NCI-H2081 treated with DMSO at 0.1 percent for 48 hours (cell line): ENCODE measurements around the gene UGT1A6.
"Not testable (repeated sequence)": the region's sequence is repeated elsewhere in the genome, so short reads cannot be mapped to it uniquely, and the experiment has no call there.

Source experiments
- DNase-seq: peaks from one replicate; lab custom pipeline; 2025; lab: John Stamatoyannopoulos, UW

Gene UGT1A6

DNA sequence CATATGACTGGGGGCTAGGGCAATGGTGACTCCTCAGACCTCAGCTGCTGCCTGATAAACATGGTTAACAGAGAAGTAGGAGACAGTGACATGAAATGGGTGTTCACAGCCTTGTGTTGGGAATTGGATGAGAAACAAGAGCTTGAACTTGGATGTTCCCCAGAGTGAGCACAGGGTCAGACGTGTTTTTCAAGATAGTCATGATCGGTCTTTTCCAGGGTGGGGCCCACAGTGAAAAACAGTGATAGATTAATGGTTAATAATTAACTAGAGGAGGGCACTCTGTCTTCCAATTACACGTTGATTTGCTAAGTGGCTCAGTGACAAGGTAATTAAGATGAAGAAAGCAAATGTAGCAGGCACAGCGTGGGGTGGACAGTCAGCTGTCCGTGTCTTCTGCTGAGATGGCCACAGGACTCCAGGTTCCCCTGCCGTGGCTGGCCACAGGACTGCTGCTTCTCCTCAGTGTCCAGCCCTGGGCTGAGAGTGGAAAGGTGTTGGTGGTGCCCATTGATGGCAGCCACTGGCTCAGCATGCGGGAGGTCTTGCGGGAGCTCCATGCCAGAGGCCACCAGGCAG, 36.1 kb downstream of the UGT1A6 start, which contains the start of gene UGT1A3:
Gene UGT1A3, plus strand, starts transcription at position 320 of the 579 bp plus-strand sequence. Its CDS starts 85 bp downstream, at position 405.
- DNase-seq, result no peak

DNA sequence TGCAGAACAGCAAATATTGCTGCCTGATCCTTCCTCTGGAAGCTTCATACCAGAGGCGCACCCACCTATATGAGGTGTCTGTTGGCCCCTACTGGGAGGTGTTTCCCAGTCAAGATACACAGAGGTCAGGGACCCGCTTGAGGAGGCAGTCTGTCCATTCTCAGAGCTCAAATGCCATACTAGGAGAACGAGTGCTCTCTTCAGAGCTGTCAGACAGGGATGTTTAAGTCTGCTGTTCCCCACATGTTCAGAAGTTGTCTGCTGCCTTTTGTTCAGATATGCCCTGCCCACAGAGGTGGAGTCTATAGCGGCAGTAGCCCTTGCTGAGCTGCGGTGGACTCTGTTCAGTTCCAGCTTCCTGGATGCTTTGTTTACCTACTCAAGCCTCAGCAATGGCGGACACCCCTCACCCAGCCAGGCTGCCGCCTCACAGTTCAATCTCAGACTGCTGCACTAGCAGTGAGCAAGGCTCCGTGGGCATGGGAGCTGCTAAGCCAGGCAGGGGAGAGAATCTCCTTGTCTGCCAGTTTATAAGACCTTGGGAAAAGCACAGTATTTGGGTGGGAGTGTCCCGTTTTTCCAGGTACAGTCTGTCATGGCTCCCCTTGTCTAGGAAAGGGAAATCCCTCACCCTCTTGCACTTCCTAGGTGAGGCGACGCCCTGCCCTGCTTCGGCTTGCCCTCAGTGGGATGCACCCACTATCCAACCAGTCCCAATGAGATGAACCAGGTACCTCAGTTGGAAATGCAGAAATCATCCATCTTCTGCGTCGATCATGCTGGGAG, 44.4 kb downstream of the UGT1A6 start:
- not testable (repeated sequence) for DNase-seq

DNA sequence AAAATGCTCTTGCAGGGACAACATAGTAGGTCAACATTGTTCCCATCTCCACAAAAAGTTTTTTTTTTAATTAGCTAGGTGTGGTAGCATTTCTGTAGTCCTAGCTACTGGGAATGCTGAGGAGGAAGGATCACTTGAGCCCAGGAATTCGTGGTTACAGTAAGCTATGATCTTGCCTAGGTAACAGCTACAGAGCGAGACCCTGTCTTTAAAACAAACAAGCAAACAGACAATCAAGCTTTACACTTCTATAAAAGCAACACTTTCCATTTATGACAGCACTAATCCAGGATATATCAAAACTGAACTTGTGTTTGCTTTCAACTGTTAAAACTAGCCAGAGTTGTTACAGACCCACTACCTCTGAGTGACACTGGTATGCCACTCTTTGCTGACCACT, 48.2 kb downstream of the UGT1A6 start:
- no peak for DNase-seq

DNA sequence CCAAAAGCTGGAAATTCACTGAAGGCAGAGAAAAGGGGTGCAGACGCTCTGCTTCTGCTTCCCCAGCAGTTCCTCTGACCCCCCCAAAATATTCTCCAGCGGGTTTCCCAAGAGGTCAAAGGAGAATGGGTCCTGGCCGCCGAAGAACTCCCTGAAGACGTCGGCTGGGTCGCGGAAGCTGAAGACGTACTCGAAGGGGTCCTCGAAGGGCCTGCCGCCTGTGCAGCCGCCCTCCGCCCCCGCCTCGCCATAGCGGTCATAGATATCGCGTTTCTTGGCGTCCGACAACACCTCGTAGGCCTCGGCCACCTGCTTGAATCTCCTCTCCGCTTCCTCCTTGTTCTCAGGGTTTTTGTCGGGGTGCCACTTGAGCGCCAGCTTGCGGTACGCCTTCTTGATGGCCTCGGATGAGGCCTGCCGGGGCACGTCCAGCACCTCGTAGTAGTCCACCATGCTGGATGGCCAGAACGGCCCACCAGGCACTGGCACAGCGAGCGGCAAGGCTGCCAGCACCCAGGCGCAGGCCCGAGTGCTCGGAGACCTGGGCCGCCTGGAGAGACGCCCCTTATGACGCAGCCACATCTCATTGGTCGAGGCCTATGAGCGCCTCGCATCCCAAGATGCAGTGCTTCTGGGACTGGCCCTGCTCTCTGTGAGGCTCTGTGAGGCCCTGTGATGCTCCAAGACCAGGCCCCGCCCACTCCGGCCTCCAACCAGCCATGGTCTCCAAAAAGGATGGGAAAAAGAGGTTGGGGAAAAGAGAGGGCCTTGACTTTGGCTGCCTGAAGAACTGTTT, 51.0 kb downstream of the UGT1A6 start:
- no peak for DNase-seq

DNA sequence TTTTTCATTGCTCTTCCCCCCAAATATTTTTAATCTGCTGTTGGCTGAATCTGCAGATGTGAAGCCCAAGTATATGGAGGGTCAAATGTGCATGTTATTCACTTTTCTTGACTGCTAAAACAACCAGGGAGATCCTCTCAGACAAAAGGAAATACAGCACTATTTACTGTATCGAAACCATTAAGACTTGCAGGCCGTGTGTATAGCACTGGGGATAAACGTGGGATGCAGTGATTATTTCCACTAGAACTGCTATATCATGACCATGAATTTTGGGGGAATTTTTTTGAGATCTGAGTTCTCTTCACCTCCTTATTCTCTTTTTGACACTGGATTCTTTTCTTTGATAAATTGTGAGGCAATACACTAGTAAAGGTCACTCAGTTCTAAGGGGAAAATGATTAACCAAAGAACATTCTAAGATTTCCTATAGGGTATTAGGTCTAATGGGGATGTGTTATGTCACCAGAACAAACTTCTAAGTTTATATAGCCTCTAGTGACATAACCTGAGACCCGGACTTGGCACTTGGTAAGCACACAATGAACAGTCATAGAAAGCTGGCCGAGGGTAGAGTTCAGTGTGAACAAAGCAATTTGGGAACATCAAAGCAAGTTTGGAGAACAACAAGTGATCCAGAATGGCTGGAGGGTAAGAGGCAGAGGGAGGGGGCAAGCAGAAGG, 52.5 kb downstream of the UGT1A6 start:
- no peak for DNase-seq

DNA sequence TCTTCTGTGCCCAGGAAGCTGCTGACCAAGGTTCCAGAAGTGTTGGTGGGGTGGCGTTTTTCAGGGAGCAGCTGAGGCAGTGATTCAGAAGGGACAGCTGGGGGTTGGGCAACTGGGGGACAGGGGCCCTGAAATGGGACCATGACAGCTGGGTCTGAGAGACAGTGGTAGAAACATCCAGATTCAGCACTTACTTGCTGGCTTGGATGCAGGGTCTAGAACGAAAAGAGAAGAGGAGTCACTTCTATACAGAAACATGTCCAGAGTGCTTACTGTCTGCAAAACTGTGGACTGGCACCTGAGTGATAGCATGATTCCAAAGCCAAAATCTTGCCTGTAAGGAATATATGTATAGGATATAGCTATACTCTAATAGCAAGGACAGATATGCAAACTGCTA, 53.1 kb downstream of the UGT1A6 start:
- not testable (repeated sequence) for DNase-seq

DNA sequence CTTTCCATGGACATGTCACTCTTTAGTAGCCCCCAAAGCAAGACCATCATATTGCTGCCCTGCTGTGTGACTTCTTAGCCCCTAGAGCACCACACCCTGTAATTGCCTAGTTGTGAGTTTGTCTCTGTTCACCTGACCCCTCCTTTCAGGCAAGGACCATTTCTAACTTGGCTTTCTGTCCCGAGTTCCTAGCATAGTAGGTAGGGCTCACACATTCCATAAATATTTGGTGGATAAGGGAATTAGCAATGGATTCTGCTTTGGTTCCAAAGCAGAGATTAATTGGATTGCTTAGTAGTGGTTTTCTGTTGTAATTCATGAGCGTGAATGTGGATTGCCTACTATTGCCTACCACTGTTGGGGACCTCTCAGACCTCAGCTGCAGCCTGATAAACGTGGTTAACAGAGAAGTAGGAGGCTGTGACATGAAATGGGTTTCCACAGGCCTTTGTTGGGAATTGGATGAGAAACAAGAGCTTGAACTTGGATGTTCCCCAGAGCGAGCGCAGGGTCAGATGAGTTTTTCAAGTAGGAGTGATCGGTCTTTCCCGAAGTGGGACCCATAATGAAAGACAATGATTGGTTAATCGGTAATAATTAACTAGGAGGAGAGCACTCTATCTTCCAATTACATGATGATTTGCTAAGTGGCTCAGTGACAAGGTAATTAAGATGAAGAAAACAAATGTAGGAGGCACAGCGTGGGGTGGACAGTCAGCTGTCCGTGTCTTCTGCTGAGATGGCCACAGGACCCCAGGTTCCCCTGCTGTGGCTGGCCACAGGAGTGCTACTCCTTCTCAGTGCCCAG, 54.0 kb downstream of the UGT1A6 start:
- DNase-seq, result no peak

DNA sequence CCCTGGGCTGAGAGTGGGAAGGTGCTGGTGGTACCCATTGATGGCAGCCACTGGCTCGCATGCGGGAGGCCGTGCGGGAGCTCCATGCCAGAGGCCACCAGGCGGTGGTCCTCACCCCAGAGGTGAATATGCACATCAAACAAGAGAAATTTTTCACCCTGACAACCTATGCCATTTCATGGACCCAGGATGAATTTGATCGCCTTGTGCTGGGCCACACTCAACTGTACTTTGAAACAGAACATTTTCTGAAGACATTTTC, 54.5 kb downstream of the UGT1A6 start:
- DNase-seq, result no peak

DNA sequence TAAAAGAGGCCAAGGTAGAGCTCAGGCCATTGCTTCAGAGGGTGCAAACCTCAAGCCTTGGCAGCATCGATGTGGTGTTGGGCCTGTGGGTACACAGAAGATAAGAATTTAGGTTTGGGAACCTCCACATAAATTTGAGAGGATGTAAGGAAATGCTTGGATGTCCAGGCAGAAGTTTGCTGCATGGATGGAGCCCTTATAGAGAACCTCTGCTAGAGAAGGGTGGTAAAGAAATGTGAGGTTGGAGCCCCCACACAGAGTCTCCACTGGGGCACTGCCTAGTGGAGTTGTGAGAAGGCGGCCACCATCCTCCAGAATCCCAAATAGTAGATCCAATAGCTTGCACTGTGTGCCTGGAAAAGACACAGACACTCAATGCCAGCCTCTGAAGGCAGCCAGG, 58.0 kb downstream of the UGT1A6 start:
- not testable (repeated sequence) for DNase-seq

DNA sequence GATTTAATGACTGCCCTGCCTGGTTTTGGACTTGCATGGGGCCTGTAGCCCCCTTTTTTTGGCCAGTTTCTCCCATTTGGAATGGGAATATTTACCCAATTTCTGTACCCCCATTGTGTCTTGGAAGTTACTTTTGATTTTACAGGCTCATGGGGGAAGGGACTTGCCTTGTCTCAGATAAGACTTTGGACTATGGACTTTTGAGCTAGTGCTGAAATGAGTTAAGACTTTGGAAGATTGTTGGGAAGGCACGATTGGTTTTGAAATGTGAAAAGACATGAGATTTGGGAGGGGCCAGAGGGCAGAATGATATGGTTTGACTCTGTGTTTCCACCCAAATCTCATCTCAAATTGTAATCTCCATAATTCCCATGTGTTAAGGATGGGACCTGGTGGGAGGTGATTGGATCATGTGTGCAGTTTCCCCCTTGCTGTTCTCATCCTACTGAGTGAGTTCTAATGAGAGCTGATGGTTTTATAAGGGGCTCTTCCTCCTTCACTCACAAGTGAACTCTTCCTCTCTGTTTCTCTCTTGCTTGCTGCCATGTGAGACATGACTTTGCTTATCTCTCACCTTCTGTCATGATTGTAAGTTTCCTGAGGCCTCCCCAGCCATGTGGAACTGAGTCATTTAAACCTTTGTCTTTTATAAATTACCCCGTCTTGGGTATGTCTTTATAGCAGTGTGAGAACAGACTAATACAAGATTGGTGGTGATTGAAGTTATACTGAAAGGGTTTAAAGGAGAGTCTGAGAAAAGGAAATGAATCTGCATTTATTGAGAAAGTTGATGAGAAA, 58.7 kb downstream of the UGT1A6 start:
- not testable (repeated sequence) for DNase-seq

DNA sequence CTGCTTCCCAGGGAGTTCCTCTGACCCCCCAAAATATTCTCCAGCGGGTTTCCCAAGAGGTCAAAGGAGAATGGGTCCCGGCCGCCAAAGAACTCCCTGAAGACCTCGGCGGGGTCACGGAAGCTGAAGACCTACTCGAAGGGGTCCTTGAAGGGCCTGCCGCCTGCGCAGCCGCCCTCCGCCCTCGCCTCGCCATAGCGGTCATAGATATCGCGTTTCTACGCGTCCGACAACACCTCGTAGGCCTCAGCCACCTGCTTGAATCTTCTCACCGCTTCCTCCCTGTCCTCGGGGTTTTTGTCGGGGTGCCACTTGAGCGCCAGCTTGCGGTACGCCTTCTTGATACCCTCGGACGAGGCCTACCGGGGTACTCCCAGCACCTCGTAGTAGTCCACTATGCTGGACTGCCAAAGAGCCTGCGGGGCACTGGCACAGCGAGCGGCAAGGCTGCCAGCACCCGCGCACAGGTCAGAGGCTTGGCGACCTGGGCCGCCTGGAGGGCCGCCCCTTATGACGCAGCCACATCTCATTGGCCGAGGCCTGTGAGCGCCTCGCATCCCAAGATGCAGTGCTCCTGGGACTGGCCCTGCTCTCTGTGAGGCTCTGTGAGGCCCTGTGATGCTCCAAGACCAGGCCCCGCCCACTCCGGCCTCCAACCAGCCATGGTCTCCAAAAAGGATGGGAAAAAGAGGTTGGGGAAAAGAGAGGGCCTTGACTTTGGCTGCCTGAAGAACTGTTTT, 62.4 kb downstream of the UGT1A6 start:
- no peak for DNase-seq

DNA sequence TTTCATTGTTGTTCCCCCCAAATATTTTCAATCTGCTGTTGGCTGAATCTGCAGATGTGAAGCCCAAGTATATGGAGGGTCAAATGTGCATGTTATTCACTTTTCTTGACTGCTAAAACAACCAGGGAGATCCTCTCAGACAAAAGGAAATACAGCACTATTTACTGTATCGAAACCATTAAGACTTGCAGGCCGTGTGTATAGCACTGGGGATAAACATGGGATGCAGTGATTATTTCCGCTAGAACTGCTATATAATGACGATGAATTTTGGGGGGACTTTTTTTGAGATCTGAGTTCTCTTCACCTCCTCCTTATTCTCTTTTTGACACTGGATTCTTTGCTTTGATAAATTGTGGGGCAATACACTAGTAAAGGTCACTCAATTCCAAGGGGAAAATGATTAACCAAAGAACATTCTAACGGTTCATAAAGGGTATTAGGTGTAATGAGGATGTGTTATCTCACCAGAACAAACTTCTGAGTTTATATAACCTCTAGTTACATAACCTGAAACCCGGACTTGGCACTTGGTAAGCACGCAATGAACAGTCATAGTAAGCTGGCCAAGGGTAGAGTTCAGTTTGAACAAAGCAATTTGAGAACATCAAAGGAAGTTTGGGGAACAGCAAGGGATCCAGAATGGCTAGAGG, 63.9 kb downstream of the UGT1A6 start:
- no peak for DNase-seq

DNA sequence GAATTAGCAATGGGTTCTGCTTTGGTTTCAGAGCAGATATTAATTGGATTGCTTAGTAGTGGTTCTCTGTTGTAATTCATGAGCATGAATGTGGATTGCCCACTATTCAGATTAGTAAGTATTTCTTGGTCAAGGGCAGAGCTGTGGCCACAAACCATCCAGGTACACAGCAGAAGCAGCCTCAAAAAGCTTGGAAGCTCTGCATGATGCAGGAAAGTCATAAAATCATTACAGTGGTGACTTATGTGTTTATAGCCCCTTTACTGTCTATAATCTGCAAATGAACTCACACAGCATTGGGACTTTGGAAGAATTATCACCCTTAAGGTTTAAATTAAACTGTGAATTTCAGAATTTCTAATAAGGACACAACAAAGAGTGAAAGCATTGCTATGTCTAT, 65.5 kb downstream of the UGT1A6 start:
- no peak for DNase-seq

DNA sequence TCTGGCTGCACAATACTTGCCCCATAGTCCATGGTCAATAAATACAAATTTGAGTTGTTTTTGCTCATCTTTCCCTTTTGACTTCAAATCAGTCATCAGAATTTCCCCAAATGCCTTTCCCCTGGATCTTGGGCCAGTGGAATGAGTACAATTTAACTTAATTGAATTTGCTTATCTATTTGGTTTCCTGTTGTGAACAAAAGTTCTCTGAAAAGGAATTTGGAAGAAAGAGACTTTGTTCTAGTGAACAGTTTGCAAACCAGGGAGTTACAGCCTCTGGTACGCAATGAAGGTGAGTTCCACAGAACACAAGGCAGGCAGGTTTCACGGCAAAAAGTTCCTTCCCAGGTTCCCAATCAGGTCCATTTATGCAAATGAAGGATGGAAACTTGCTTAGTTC, 66.2 kb downstream of the UGT1A6 start:
- DNase-seq, result no peak

DNA sequence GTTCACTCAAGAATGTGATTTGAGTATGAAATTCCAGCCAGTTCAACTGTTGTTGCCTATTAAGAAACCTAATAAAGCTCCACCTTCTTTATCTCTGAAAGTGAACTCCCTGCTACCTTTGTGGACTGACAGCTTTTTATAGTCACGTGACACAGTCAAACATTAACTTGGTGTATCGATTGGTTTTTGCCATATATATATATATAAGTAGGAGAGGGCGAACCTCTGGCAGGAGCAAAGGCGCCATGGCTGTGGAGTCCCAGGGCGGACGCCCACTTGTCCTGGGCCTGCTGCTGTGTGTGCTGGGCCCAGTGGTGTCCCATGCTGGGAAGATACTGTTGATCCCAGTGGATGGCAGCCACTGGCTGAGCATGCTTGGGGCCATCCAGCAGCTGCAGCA, 67.4 kb downstream of the UGT1A6 start, which contains the start of gene UGT1A1:
Gene UGT1A1, plus strand, starts transcription at position 228 of the 400 bp plus-strand sequence. Its CDS starts 18 bp downstream, at position 246.
- DNase-seq, result no peak

DNA sequence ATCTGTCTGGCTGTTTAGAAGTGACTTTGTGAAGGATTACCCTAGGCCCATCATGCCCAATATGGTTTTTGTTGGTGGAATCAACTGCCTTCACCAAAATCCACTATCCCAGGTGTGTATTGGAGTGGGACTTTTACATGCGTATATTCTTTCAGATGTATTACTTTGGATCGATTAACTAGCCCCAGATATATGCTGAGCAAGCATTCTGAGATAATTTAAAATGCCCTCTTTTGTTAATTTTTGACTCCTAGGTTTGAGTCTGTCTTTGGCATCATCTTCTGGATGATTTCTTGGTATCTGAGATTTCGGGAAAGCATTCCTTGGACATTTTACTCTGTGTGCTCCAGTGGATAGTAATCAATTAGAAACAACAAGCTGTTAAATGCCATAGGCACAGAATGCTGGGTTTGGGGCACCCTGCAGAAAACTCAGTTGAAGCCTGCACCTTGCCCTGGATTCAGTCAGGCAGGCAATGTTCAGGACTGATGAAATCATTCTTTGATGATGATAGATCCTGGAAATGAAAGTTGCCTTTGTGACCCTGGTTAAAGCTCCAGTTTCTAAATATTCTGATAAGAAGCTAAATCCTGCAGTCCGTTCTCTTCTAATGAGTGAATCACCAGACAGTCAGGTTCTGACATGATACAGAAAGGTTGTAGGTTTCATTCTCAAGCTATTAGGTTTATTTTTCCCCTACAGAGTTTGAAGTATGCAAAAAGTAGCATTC, 68.5 kb downstream of the UGT1A6 start:
- DNase-seq, result no peak

DNA sequence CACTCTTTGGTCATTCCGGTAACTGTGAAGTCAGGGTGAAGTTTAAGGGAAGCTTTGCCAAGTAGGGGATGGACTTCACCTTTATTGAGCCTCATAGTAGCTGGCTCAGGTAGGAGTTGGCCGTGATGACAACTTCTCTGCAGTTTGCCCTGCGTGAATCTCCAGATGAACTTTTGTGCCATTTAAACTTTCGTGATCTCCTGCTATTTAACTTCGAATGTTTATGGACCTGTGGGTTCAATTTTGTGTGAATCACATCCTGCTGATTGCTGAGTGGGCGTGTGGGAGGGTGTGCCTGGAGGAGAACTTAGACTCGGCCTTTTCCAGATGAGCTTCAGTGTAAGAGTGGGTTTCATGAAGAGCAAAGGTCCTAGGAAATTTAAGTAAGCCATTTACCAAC, 71.6 kb downstream of the UGT1A6 start:
- no peak for DNase-seq

DNA sequence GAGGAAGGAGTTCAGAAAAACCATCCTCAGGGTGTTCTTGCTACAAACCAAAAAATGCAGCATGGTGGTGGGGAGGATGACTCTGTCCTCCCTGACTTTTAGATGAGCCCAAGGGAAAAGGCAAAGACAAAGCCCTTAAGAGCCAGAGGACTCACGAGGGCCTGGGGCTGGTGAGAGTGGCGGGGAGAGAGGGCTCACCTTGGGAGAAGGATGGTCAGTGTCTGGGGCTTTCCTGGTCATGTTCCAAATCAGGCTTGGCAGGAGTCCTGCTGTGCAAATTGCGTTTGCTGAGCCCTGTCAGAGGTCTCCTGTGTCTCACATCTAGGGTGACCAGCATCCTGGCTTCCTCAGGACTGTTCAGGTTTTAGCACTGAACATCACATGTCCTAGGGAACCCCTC, 72.1 kb downstream of the UGT1A6 start:
- no peak for DNase-seq

DNA sequence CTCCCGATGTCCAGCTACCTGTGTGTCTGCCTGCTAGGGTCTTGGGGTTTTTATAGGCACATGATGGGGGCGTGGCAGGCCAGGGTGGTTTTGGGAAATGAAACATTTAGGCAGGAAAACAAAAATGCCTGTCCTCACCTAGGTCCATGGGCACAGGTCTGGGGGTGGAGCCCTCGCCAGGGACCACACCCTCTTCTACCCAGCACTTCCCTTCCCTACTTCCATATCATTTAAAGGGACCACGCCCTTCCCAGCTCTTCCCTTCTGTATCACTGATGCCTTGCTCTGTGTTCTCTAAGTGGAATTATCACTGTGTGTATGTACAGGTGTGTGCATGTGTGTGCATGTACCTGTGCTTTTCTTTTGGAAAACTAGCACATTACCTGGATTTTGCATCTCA, 73.7 kb downstream of the UGT1A6 start:
- DNase-seq, result no peak
